Lung (tissue), 12 donors: ENCODE results near the gene CHSY1. TPM values are rescaled to one million over a fixed set of nuclear protein-coding genes. Genes with fewer than 3 reads are reported as not detected.

ENCODE experiments used
- ATAC-seq: fragments of 200-7000 bp; cut with Tn5 transposase; one replicate; pipeline ENCODE4 v1.9.1; 2020; ENCODE audit warnings: moderate number of reproducible peaks; ENCODE audit not compliant: insufficient read depth, low FRiP score
- DNase-seq, 3 donors: peaks; one replicate each; pipeline ENCODE4 v3.0.0-alpha.2; 2013 to 2017
- H3K27ac ChIP-seq, 2 donors: one replicate each; pipeline ENCODE4 v1.5.1; 2013; ENCODE audit warnings: mild to moderate bottlenecking in 2 of 2, moderate library complexity in 2 of 2, control low read depth in 1 of 2, inconsistent platforms in 1 of 2, low read depth in 1 of 2, low read length in 1 of 2
- H3K27me3 ChIP-seq, 3 donors: one replicate each; pipeline ENCODE4 v1.5.1; 2013; ENCODE audit warnings: low read length in 2 of 3; ENCODE audit not compliant: control insufficient read depth in 3 of 3, insufficient read depth in 3 of 3
- H3K36me3 ChIP-seq, 4 donors: one replicate each; pipeline ENCODE4 v1.5.1; 2013; ENCODE audit warnings: low read length in 4 of 4, mild to moderate bottlenecking in 1 of 4, moderate library complexity in 1 of 4; ENCODE audit not compliant: control insufficient read depth in 4 of 4, insufficient read depth in 4 of 4
- H3K4me1 ChIP-seq, 5 donors: one replicate each; pipeline ENCODE4 v1.5.1; 2013; ENCODE audit warnings: low read length in 5 of 5, mild to moderate bottlenecking in 2 of 5, moderate library complexity in 1 of 5; ENCODE audit not compliant: control insufficient read depth in 5 of 5, insufficient read depth in 5 of 5
- H3K4me3 ChIP-seq: one replicate; pipeline ENCODE4 v1.5.1; 2013; ENCODE audit warnings: mild to moderate bottlenecking, control low read depth, moderate library complexity
- H3K9ac ChIP-seq, 2 donors: one replicate each; pipeline ENCODE4 v1.5.1; 2013; ENCODE audit warnings: low read length in 2 of 2, control low read depth in 1 of 2; ENCODE audit not compliant: insufficient read depth in 1 of 2
- H3K9me3 ChIP-seq, 4 donors: one replicate each; pipeline ENCODE4 v1.5.1; 2013; ENCODE audit warnings: low read length in 3 of 4, mild to moderate bottlenecking in 1 of 4, moderate library complexity in 1 of 4; ENCODE audit not compliant: control insufficient read depth in 4 of 4, insufficient read depth in 3 of 4
- WGBS, 2 donors: extraction: QIAGEN DNeasy Blood & Tissue Kit; methylation state at CpG; one replicate each; pipeline ENCODE4 v1.1.7; 2013; 5-methylcytosine and 5-hydroxymethylcytosine counted together
- polyA plus RNA-seq, 2 donors: library from polyadenylated mRNA; stranded (reverse); fragments of 200-250 nt; gene quantifications; one replicate each; pipeline ENCODE4 v1.2.1, GENCODE V29; 2013
- total RNA-seq, 2 donors: library from RNA; depleted of rRNA in 1 of 2; stranded (reverse); fragments of >200 nt in 1 of 2; gene quantifications; one replicate each; pipeline ENCODE4 v1.2.1, GENCODE V29; 2014 to 2021
- TF ChIP-seq, protein P1 (sequence below): IDR thresholded peaks from 2 replicates; pipeline ENCODE4 v1.5.1; 2012; ENCODE audit warnings: mild to moderate bottlenecking; ENCODE audit errors: control extremely low read depth, extremely low read depth
- donor health status: control.
- donor health status: control.
- donor health status: Bipolar disorder and iron deficiency.
- donor health status: healthy.
- donor health status: DM: yes; HTN: yes; CAD: no.

Gene CHSY1
- total and polyA plus RNA-seq, 4 donors = 11.8 to 52.2 (median 30.4) TPM

DNA sequence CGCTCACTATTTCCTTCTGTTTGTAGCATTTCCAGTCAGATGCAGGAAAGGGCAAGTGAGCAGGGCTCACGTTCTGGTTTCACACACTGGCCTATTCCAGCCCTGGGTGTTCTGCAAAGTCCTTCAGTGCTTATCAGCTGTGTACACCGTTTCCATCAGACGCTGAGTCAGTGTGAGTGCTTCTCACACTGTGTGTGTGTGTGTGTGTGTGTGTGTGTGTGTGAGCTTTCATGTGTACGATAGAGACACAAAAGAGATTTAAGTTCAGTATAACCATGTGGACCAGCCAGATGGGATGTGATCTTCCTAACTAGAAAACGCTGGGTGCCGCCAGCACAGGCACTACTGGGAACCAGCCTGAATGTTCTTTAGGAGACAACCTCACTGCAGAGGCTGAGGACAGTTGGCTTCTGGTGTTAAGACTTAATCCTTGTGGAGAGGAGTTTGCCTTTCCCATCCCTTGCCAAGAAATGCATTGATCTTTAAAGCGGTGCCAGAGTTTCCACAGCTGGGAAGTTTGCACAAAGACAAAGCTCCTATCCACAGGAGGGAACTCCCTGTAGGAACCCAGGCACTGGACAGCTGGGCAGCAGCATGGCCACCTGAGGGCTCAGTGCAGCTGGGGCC lies 3.9 kb upstream of the CHSY1 start:
- H3K36me3 ChIP-seq = no peaks in the 10 kb centered on the region
- peaks cover 0 to 2% (median 0%) of the 10 kb centered on the region in 4 donors for H3K9me3 ChIP-seq
- H3K9ac ChIP-seq = peak overlapping the region in 1 of 2 donors; percentile 40
- TF ChIP-seq, protein P1, sequence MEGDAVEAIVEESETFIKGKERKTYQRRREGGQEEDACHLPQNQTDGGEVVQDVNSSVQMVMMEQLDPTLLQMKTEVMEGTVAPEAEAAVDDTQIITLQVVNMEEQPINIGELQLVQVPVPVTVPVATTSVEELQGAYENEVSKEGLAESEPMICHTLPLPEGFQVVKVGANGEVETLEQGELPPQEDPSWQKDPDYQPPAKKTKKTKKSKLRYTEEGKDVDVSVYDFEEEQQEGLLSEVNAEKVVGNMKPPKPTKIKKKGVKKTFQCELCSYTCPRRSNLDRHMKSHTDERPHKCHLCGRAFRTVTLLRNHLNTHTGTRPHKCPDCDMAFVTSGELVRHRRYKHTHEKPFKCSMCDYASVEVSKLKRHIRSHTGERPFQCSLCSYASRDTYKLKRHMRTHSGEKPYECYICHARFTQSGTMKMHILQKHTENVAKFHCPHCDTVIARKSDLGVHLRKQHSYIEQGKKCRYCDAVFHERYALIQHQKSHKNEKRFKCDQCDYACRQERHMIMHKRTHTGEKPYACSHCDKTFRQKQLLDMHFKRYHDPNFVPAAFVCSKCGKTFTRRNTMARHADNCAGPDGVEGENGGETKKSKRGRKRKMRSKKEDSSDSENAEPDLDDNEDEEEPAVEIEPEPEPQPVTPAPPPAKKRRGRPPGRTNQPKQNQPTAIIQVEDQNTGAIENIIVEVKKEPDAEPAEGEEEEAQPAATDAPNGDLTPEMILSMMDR = no peak
- 35 to 38% methylated on average over 8 of the region's 8 CpGs for WGBS, 2 donors
- DNase-seq (peak; percentile 61 to 80 (median 67)), ATAC-seq (no peak)
- no peak overlapping the region for H3K4me3 ChIP-seq
- H3K27me3 ChIP-seq = no peaks in the 10 kb centered on the region
- peak overlapping the region in 1 of 2 donors; percentile 18 for H3K27ac ChIP-seq
- peaks cover 0 to 44% (median 14%) of the 10 kb centered on the region in 5 donors for H3K4me1 ChIP-seq

DNA sequence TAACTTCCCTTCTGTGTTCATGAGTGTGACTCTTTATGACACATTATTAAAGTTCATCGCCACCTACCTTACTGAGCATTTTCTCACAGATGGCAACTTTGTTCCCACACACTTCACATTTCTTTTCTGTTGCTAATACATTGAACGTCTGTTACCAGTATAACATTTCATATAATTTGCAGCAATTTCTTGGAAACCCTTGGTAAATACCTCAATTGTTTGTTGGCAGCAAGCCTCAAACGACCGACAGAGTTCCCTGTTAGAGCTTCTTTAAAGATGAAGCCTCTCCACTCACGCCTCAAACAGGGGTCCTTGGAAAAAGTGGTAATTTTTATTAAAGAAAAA lies 3.2 kb upstream of the CHSY1 start:
- DNase-seq (peak; percentile 64 to 83 (median 82)), ATAC-seq (no peak)
- Histone ChIP-seq H3K9me3 (peaks cover 0 to 2% (median 0%) of the 10 kb centered on the region in 4 donors), H3K36me3 (no peaks in the 10 kb centered on the region), H3K27me3 (no peaks in the 10 kb centered on the region), H3K27ac (no peak overlapping the region), H3K9ac (no peak overlapping the region), H3K4me3 (no peak overlapping the region), H3K4me1 (peaks cover 0 to 51% (median 14%) of the 10 kb centered on the region in 5 donors)
- TF ChIP-seq, protein P1 = no peak
- 51 to 55% methylated on average over 5 of the region's 5 CpGs for WGBS, 2 donors

DNA sequence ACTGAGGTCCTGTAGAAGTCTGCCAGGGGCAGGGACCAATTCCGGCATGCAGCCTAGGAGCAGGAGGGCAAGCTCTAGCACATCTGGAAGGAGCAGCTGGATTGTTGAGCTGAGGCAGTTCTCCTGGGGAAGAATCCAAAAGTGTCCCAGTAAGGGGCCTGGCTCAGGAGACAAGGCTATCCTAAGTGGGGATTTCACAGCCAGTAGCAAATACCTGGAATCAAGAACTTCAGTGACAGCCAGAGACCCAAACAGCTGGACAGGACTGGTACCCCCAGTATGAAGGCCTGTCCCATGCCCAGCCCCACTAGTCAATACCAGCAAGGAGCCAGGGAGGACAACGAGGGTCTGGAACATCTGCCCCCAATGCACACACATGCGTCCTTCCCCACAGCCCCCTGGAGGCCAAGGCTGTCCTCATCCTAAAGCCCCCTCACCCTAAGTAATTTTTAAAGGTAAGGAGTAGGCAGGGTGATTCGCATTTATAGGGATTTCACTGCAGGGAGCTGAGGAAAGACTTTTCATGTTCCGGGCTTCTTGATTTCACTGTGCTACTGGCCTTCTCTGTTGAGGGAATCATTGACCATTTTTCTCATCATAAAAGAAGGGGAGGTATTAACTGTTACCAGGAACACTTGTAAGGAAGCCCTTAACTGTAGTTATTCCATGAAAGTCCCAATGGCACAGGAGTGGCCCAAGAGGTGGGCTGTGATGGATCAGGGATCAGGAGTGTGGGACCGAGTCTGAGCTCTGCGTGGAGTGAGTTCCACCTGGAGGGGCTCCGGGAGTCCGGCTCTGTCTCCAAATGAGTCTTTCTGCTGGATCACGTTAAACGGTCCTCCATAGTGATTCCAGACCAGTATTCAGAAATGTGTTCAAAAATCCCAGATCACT lies 2.6 kb upstream of the CHSY1 start:
- no peaks in the 10 kb centered on the region for H3K27me3 ChIP-seq
- H3K4me1 ChIP-seq = peaks cover 0 to 56% (median 14%) of the 10 kb centered on the region in 5 donors
- TF ChIP-seq, protein P1 = no peak
- DNase-seq = no peak
- no peak overlapping the region for H3K27ac ChIP-seq
- no peak overlapping the region for H3K9ac ChIP-seq
- ATAC-seq = no peak
- H3K9me3 ChIP-seq = peaks cover 0 to 2% (median 0%) of the 10 kb centered on the region in 4 donors
- WGBS, 2 donors = 90 to 92% methylated on average over 11 of the region's 11 CpGs
- H3K4me3 ChIP-seq = no peak overlapping the region
- no peaks in the 10 kb centered on the region for H3K36me3 ChIP-seq
